GM18873 (cell line): ENCODE measurements around the gene ENOSF1.

Source experiments
- ATAC-seq: cut with Tn5 transposase; IDR thresholded peaks from one replicate; pipeline ENCODE4 v1.9.1; 2021; ENCODE audit warnings: mild to moderate bottlenecking, moderate library complexity, moderate number of reproducible peaks; ENCODE audit not compliant: unreplicated experiment, low FRiP score

Gene ENOSF1

DNA sequence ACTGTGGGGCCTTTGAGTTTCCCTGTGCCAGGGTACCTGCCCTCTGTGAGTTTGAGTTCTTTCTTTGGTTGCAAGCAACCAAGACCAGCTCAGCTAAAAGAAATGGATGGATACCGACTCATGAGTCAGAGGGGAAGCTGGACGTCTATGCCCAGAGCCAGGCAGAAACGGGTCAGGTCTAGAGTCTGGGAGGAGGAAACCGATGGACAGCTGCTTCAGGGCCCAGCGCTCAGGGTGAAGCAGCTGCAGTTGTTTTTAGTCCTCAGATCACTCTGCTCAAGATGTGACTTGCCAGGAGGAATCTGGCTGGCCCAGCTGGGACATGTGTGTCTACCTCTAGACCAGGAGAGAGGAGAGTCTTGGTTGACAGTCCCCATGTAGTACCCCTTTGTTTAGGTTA lies 65.1 kb downstream of the ENOSF1 start:
- no peak for ATAC-seq

- ATAC-seq = no peak
These were observed 67.9 kb downstream of the ENOSF1 start for GRCh38 chr18:644395-645004.

DNA sequence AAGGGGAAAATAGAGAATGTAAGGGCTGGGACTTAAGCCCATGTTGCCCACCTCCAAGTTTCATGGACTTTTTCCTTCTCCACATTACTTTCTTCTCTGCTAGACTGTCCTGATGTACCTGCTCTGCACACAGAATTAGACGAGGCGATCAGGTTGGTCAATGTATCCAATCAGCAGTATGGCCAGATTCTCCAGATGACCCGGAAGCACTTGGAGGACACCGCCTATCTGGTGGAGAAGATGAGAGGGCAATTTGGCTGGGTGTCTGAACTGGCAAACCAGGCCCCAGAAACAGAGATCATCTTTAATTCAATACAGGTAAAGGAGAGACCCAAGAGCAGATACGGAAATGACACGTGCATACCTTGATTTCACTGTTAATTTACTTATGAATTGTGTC lies 71.2 kb downstream of the ENOSF1 start:
- no peak for ATAC-seq

DNA sequence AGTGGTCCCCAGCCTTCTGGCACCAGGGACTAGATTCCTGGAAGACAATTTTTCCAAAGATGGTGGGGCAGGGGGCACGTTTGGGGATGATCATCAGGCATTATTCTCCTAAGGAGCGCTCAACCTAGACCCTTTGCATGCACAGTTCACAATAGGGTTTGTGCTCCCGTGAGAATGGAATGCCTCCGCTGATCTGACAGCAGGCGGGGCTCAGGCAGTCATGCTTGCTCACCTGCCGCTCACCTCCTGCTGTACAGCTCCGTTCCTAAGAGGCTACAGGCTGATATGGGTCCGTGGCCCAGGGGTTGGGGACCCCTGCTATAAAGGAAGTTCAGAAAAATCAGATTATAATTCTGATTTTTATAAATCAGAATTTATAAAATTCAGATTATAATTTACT lies 77.3 kb downstream of the ENOSF1 start:
- no peak for ATAC-seq

GRCh38 chr18:634551-635045 lies 77.8 kb downstream of the ENOSF1 start:
- ATAC-seq = no peak

- ATAC-seq = no peak
These were observed 80.9 kb downstream of the ENOSF1 start for GRCh38 chr18:631560-631959.

DNA sequence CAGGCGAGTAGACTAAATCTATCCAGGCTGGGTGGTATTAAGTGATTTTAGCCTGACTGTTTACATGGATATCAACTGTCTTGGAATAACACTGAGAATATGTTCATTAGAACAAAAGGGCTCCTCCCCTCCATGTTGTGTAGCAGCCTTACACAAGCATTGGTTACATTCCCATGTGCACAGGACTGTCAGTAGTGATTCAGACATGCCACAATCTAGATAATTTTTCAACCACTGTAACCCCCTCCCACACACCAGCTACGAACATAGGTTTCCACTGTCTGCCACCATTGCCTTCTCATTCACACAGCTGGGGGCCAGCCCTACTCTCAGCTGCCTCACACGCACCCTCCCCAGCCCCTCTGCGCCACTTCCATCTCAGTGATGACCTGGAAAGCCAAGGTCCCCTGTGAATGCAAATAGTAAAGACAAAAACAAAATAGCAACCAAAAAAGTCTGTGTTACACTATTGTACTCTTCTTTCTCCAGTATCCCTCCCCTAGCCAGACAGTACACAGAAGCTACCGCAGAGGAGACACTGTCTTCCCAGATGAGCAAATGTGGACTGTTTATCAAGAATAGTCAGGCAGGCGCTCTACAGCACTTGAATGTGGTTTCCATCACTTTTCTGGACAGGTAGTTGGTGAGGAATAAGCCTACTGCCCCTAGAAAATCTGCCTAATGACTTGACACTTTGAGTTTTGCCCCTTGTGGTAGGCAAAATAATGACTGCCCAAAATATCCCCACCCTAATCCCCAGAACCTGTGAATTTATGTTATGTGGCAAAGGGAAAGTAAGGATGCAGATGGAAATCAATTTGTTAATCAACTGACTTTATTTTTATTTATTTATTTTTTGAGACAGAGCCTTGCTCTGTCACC lies 82.9 kb downstream of the ENOSF1 start:
- ATAC-seq = no peak

DNA sequence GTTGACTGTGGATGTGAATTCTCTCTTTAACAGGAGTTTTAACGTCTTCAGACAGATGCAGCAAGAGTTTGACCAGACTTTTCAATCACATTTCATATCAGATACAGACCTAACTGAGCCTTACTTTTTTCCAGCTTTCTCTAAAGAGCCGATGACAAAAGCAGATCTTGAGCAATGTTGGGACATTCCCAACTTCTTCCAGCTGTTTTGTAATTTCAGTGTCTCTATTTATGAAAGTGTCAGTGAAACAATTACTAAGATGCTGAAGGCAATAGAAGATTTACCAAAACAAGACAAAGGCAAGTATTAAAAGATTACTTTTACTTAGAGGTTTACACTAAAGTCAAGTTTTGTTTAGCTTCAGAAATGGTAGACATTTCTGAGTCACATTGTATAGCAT lies 85.2 kb downstream of the ENOSF1 start:
- no peak for ATAC-seq

GRCh38 chr18:623761-624620 lies 88.4 kb downstream of the ENOSF1 start:
- no peak for ATAC-seq

DNA sequence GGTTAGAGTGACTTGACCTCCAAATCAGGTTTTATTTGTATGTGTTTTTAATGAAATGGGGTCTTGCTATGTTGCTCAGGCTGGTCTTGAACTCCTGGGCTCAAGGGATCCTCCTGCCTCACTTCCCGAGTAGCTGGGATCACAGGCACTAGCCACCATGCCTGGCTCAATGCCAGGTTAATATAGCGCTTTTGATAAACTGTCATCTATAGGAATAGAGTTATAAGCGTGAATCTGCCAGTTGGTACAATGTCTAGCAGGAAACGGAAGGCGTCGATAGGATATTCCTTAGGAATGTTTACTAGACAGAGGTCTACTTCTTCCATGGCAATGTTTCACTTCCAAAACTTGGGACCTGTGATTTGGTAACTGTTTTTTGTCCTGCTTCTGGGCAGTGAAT lies 90.1 kb downstream of the ENOSF1 start:
- ATAC-seq = no peak

GRCh38 chr18:621291-622043 lies 91.0 kb downstream of the ENOSF1 start:
- no peak for ATAC-seq
